DOHH2 (cell line): Measurements from ENCODE around the gene NUDT14.
A peak's percentile ranks its signal among the peaks of the same experiment; 100 is the strongest.

ENCODE experiments used
- EZH2phosphoT487 ChIP-seq: fragments of 200-600 bp; sonication (generic); IDR thresholded peaks from 2 replicates; pipeline ENCODE4 v1.6.1; 2017; ENCODE audit warnings: borderline replicate concordance, mild to moderate bottlenecking, antibody characterized with exemption, low read length, moderate library complexity, mixed read lengths
- TF ChIP-seq, protein P1 (sequence below): fragments of 200-600 bp; sonication (generic); IDR thresholded peaks from one replicate; pipeline ENCODE4 v1.5.1; 2014; ENCODE audit warnings: antibody characterized with exemption, mild to moderate bottlenecking, low read depth, low read length; ENCODE audit not compliant: poor library complexity, severe bottlenecking

DNA sequence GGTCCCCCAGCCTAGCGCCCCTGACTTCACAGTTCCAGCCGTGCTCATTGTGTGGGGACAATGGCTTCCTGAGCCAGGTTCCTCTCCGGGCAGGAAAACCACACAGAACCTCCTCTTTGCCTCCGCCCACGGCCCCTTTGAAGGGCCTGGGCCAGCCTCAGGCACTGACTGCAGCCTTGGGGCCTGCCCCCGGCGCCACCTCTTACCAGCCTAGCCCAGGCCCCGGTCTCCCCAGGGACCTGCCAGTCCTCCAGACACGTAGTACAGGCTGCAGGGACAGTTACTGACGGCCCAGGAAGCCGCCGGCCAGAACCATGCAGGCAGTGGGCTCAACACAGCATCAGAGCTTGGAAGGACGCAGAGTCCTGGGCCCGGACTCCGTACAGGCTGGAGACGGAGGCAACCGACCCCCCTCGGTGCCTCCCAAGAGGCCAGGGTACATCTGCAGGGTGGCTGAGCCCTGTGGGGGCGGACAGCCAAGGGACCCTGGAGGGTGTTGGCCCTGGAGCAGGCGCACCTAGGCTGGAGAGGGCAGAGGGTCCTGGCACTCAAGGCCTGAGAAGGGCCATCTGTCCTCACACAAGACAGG lies 20.9 kb upstream of the NUDT14 start:
- TF ChIP-seq, protein P1, sequence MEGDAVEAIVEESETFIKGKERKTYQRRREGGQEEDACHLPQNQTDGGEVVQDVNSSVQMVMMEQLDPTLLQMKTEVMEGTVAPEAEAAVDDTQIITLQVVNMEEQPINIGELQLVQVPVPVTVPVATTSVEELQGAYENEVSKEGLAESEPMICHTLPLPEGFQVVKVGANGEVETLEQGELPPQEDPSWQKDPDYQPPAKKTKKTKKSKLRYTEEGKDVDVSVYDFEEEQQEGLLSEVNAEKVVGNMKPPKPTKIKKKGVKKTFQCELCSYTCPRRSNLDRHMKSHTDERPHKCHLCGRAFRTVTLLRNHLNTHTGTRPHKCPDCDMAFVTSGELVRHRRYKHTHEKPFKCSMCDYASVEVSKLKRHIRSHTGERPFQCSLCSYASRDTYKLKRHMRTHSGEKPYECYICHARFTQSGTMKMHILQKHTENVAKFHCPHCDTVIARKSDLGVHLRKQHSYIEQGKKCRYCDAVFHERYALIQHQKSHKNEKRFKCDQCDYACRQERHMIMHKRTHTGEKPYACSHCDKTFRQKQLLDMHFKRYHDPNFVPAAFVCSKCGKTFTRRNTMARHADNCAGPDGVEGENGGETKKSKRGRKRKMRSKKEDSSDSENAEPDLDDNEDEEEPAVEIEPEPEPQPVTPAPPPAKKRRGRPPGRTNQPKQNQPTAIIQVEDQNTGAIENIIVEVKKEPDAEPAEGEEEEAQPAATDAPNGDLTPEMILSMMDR, result no peak
- TF ChIP-seq EZH2phosphoT487, result 0 out of 2 replicates have a peak, but pooled peaks have one; percentile 19
